COLO668 (cell line): ENCODE measurements around the gene CLEC17A.

Source experiments
- DNase-seq: peaks from one replicate; lab custom pipeline; 2025; ENCODE audit not compliant: unreplicated experiment; lab: John Stamatoyannopoulos, UW

Gene CLEC17A

DNA sequence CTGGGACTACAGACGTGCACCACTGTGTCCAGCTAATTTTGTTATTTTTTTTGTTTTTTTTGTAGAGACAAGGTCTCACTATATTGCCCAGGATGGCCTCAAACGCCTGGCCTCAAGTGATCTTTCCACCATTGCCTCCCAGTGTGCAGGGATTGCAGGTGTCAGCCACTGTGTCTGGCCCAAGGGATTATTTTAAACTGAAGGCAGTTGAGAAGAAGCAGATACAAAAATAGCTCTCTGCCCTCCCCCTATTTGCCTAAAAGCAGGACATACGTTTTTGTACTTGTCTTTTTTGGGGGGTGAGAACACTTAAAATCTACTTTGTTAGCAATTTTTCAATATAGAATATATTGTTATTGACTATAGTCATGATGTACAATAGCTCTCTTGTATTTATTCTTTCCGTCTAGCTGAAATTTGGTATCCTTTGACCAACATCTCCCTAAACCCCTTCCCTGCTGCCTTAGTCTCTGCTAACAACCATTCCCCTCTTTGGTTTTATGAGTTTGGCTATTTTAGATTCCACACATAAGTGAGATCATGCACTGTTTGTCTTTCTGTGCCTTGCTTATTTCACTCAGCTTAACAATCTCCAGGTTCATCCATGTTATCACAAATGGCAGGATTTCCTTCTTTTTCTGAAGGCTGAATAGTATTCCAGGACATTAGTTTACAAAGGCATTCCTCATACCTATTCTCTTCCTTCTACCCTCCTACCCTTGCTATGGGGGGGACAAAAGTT is 56.8 kb downstream of the CLEC17A start:
- no peak for DNase-seq

DNA sequence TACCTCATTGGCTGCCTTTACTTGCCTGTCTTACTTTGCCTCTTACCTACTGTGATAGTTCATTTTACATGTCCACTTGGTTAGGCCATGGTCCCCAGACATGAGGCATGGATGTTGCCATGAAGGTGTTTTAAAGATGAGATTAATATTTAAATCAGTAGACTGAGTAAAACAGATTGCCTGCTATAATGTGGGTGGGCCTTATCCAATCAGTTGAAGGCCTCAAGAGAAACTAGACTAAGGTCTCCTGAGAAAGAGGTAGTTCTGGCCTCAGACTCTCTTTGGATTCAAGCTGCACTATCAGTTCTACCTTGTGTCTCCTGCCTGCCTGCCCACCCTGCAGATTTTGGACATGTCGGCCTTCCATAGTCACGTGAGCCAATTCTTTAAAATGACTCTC is 65.6 kb downstream of the CLEC17A start:
- no peak for DNase-seq

DNA sequence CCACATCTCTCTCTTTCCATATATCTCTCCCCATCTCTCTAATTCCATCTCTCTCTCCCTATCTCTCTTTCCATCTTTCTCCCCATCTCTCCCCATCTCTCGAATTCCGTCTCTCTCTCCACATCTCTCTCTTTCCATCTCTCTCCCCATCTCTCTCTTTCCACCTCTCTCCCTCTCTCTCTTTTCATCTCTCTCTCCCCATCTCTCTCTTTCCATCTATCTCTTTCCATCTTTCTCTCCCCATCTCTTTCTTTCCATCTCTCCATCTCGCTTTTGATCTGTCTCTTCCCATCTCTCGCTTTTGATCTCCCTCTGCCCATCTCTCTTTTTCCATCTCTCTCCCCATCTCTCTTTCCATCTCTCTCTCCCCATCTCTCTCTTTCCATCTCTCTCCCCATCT is 66.1 kb downstream of the CLEC17A start:
- DNase-seq: no peak

DNA sequence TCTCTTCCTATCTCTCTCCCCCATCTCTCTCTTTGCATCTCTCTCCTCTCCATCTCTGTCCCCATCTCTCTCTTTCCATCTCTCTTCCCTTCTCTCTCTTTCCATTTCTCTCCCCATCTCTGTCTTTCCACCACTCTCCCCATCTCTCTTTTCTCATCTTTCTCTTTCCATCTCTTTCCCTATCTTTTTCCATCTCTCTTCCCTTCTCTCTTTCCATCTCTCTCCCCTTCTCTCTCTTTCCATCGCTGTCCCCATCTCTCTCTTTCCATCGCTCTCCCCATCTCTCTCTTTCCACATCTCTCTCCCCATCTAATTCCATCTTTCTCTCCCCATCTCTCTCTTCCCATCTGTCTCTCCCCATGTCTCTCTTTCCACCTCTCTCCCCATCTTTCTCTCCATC is 67.3 kb downstream of the CLEC17A start:
- no peak for DNase-seq

DNA sequence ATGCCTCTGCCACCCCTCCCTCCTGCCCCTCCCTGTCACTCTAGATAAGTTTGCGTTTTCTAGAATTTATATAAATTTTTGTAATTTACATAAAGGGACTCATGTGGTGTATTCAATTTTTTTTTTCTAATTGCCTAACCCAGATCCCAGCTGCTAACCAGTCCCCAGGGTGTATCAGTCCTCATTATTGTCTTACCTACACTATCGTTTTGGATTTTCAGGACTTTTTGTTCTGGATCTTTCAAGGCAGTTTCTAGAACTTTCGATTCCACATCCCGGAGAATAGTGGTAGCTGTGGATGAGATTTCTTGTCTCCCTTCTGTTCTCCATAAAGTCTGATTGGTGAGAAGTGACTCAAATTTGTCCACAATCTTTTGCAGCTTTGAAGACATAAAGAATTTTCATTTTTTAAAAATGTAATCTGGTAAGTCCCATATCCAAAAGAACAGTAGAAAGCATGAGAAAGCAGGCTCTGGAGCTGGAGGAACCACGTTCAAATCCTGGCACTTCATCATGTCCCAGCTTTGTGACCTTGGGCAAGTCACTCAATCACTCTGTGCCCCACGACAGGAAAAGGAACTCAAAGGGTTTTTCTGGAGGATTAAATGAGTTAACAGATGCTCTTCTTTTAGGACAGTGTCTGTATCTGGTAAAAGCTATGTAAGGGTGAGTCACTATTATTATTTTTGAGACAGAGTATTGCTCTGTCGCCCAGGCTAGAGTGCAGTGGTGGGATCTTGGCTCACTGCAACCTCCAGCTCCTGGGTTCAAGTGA is 72.1 kb downstream of the CLEC17A start:
- no peak for DNase-seq

DNA sequence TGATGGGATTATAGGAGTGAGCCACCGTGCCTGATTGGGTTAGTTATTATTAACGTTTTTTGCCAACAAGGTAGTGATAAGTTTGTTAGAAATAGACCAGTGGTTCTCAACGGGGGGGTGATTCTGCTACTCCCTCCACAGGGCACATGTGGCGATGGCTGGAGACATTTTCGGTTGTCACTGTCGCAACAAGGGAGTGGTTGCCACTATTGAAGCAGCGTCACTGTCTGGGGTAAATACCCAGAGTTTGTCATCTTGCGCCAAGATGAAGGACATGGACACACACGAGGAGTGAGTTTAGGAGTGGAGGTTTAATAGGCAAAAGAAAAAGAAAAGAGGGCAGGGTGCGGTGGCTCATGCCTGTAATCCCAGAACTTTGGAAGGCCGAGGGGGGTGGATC is 72.8 kb downstream of the CLEC17A start:
- DNase-seq: no peak

DNA sequence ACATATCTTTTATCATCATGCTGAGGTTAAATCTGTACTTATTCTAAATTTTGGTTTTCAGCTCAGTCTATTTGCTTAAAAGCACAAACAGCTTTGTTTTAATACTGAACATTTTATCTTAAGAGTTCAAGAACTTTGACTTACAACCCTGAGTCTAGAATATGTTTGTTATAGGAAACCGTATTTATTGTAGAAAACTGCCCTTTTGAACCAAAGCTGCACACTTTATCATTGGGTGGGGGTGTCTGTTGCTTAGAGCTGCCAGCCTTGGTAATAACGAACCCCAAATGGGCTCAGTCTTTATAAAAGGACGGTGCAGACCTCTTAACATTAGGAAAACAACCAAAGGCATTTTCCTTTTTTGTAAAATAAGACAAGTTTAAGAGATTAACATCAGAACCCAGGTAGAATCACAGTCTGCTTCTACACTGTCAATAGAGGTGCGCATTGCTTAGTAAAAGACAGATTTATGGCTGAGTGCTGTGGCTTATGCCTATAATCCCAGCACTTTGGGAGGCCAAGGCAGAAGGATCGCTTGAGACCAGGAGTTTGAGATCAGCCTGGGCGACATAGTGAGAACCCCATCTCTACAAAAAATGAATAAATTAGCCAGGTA is 77.1 kb downstream of the CLEC17A start:
- DNase-seq: no peak

DNA sequence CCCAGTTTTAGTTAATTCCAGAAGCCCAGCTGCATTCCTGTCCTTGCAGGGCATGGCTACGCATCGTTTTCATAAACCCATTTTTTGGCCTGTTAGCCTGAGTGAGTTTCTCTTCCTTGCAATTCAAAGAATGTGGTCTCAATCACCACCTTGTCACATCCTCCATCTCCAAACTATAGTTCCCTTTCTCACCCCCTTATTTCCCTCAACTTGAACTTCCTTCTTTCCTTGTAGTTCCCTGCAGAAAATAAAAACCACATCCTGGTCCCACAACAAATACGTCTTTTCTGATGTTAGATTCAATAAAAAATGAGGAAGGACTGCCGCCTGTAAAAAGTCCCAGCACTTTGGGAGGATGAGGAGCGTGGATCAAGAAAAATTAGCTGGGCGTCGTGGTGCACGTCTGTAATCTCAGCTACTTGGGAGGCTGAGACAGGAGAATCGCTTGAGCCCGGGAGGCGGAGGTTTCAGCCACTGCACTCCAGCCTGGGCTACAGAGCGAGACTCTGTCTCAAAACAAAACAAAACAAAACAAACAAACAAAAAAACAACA is 78.6 kb downstream of the CLEC17A start:
- no peak for DNase-seq
